Bone marrow (tissue), 2 donors: Measurements from ENCODE around the gene DNAH8.
A peak's percentile ranks its signal among the peaks of the same experiment; 100 is the strongest.
"Not testable (repeated sequence)": the region's sequence is repeated elsewhere in the genome, so short reads cannot be mapped to it uniquely, and the experiment has no call there.

Experiments used
- DNase-seq, 2 donors: peaks; one replicate each; lab custom pipeline; 2025; lab: John Stamatoyannopoulos, UW

Gene DNAH8

GRCh38 chr6:38909015-38909730 is 194.1 kb downstream of the DNAH8 start:
- DNase-seq = no peak

- DNase-seq = no peak
These were observed 195.1 kb downstream of the DNAH8 start for GRCh38 chr6:38910207-38910606.

- DNase-seq = no peak
These were observed 197.3 kb downstream of the DNAH8 start for GRCh38 chr6:38912378-38912777.

GRCh38 chr6:38915205-38915925 is 200.3 kb downstream of the DNAH8 start:
- no peak for DNase-seq

- DNase-seq = not testable (repeated sequence)
These were observed 206.4 kb downstream of the DNAH8 start for GRCh38 chr6:38921540-38921939.

- DNase-seq = no peak
These were observed 209.8 kb downstream of the DNAH8 start for GRCh38 chr6:38924791-38925509.

- DNase-seq = no peak
These were observed 214.4 kb downstream of the DNAH8 start for GRCh38 chr6:38929560-38929959.

- no peak for DNase-seq
These were observed 218.3 kb downstream of the DNAH8 start for GRCh38 chr6:38933426-38933825.

- DNase-seq = no peak
These were observed 219.9 kb downstream of the DNAH8 start for GRCh38 chr6:38935051-38935450.

- DNase-seq = no peak
These were observed 222.9 kb downstream of the DNAH8 start for GRCh38 chr6:38937839-38938613.

GRCh38 chr6:38938741-38939140 is 223.6 kb downstream of the DNAH8 start:
- no peak for DNase-seq

GRCh38 chr6:38942442-38942841 is 227.3 kb downstream of the DNAH8 start:
- DNase-seq = no peak

- no peak for DNase-seq
These were observed 227.9 kb downstream of the DNAH8 start for GRCh38 chr6:38942965-38943364.

- no peak for DNase-seq
These were observed 228.9 kb downstream of the DNAH8 start for GRCh38 chr6:38943964-38944363.

GRCh38 chr6:38944655-38945279 is 229.7 kb downstream of the DNAH8 start:
- DNase-seq = no peak

GRCh38 chr6:38955861-38956260 is 240.8 kb downstream of the DNAH8 start:
- no peak for DNase-seq

GRCh38 chr6:38957426-38957825 is 242.3 kb downstream of the DNAH8 start:
- DNase-seq = no peak

GRCh38 chr6:38959138-38959537 is 244.0 kb downstream of the DNAH8 start:
- DNase-seq = peak in 1 of 2 donors; percentile 64

- peak in 1 of 2 donors; percentile 76 for DNase-seq
These were observed 253.6 kb downstream of the DNAH8 start for GRCh38 chr6:38968702-38969149.

- peak in 1 of 2 donors; percentile 74 for DNase-seq
These were observed 258.3 kb downstream of the DNAH8 start for GRCh38 chr6:38973178-38974057.
